GM10248 (cell line): ENCODE data around the gene S100A14.
"Not testable (repeated sequence)": the region's sequence is repeated elsewhere in the genome, so short reads cannot be mapped to it uniquely, and the experiment has no call there.

Experiments
- CTCF ChIA-PET: fragments of 300-600 bp; sonication (Branson Sonifier 250); formaldehyde crosslinking; extraction: SDS; loops from one replicate; lab custom pipeline; 2021; ENCODE audit warnings: antibody characterized with exemption; lab: Yijun Ruan, JAX
- POLR2A ChIA-PET: fragments of 350-650 bp; sonication (Branson Sonifier 250); formaldehyde crosslinking; extraction: SDS; loops from one replicate; lab custom pipeline; 2020; ENCODE audit warnings: antibody characterized with exemption; lab: Yijun Ruan, JAX
- DNase-seq: peaks from one replicate; pipeline ENCODE4 v3.0.0; 2012; ENCODE audit errors: extremely low spot score
- CTCF ChIP-seq: IDR thresholded peaks from 2 replicates; pipeline ENCODE4 v1.5.1; 2012; ENCODE audit warnings: mild to moderate bottlenecking, low read depth; ENCODE audit errors: extremely low read depth, missing control alignments, control extremely low read depth

S100A14 gene

GRCh38 chr1:153643100-153643499, 27.0 kb upstream of the S100A14 start:
- ChIA-PET POLR2A (interaction anchor here (1.4 to 3.1 kb wide), 2 partner anchors 9 to 10 kb away, joined by 6 to 23 read pairs; partner anchors contain the start of gene CHTOP), CTCF (interaction anchor here (1.2 to 2.9 kb wide), 4 partner anchors 9 to 17 kb away, joined by 3 to 12 read pairs (median 8); partner anchors contain the start of genes CHTOP, S100A1 and S100A13)
- no peak for TF ChIP-seq CTCF
- DNase-seq = no peak

- ChIA-PET POLR2A (no interaction called here), CTCF (interaction anchor here (1.2 to 2.9 kb wide), 2 partner anchors 14 to 70 kb away, joined by 3 to 7 read pairs; partner anchors contain the start of genes S100A1 and S100A13)
- no peak for DNase-seq
- TF ChIP-seq CTCF = no peak
These were observed 26.0 kb upstream of the S100A14 start for GRCh38 chr1:153642161-153642560.

- DNase-seq = no peak
- TF ChIP-seq CTCF = no peak
- ChIA-PET CTCF (no interaction called here), POLR2A (no interaction called here)
These were observed 24.7 kb upstream of the S100A14 start for GRCh38 chr1:153640861-153641260.

GRCh38 chr1:153640213-153640612, 24.1 kb upstream of the S100A14 start:
- POLR2A ChIA-PET = interaction anchor here (0.7 kb wide), 1 partner anchor 1220 kb away, joined by 3 read pairs; no protein-coding TSS in a partner anchor
- CTCF ChIA-PET = interaction anchor here (0.6 to 1.2 kb wide), 3 partner anchors 13 to 78 kb away, joined by 3 to 6 read pairs (median 3); partner anchors contain the start of gene S100A13
- not testable (repeated sequence) for DNase-seq

- DNase-seq = no peak
- CTCF ChIA-PET = interaction anchor here (1.2 kb wide), 1 partner anchor 12 kb away, joined by 6 read pairs; the partner anchor contains the start of gene S100A13
- no peak for TF ChIP-seq CTCF
- POLR2A ChIA-PET = interaction anchor here (0.5 to 1.5 kb wide), 3 partner anchors 12 to 254 kb away, joined by 4 to 6 read pairs (median 4); partner anchors contain the start of genes S100A1 and S100A13
These were observed 23.2 kb upstream of the S100A14 start for GRCh38 chr1:153639280-153639679.

GRCh38 chr1:153638261-153638660, 22.1 kb upstream of the S100A14 start:
- ChIA-PET POLR2A (interaction anchor here (0.7 to 1.5 kb wide), 3 partner anchors 10 to 338 kb away, joined by 3 to 6 read pairs (median 4); partner anchors contain the start of genes S100A1 and S100A13), CTCF (interaction anchor here (0.8 to 1.7 kb wide), 6 partner anchors 9 to 27 kb away, joined by 3 to 5 read pairs (median 4); no protein-coding TSS in a partner anchor)
- no peak for DNase-seq
- no peak for TF ChIP-seq CTCF

- no peak for TF ChIP-seq CTCF
- ChIA-PET CTCF (interaction anchor here (1.1 kb wide), 1 partner anchor 9 kb away, joined by 4 read pairs; the partner anchor contains the start of gene S100A13), POLR2A (no interaction called here)
- no peak for DNase-seq
These were observed 20.2 kb upstream of the S100A14 start for GRCh38 chr1:153636312-153636711.
